GM12801 (cell line): Measurements from ENCODE around the gene POU2F1.

Experiments used
- CTCF ChIP-seq: IDR thresholded peaks from one replicate; pipeline ENCODE4 v1.5.1; 2011; ENCODE audit warnings: control low read depth; ENCODE audit not compliant: insufficient read length; ENCODE audit errors: extremely low read depth

POU2F1 gene

GRCh38 chr1:167227934-167228378, 7.3 kb downstream of the POU2F1 start:
- TF ChIP-seq CTCF: no peak

- TF ChIP-seq CTCF: no peak
Measured at GRCh38 chr1:167229719-167230385, 9.2 kb downstream of the POU2F1 start.

GRCh38 chr1:167230437-167230836, 9.8 kb downstream of the POU2F1 start:
- no peak for TF ChIP-seq CTCF

GRCh38 chr1:167231873-167232450, 11.3 kb downstream of the POU2F1 start:
- TF ChIP-seq CTCF: no peak

GRCh38 chr1:167232801-167233200, 12.1 kb downstream of the POU2F1 start:
- TF ChIP-seq CTCF: no peak

GRCh38 chr1:167233373-167233772, 12.7 kb downstream of the POU2F1 start:
- no peak for TF ChIP-seq CTCF

- no peak for TF ChIP-seq CTCF
Measured at GRCh38 chr1:167237000-167237399, 16.3 kb downstream of the POU2F1 start.

- no peak for TF ChIP-seq CTCF
Measured at GRCh38 chr1:167238713-167239112, 18.0 kb downstream of the POU2F1 start.
